Measurements from ENCODE around the gene PACRG. TPM values are rescaled to one million over a fixed set of nuclear protein-coding genes. Genes with fewer than 3 reads are reported as not detected.

Gene PACRG
- polyA plus RNA-seq, 1 of the 3 experiments (the other 2 are of a cell fraction): 0.56 TPM

- DNase-seq: no peak
- Histone ChIP-seq H3K27ac (ENCODE audit: low read depth in 2 of 2, low read length in 1 of 2) (no peak overlapping the region), H3K4me3 (ENCODE audit: low read depth in 2 of 2, low read length in 1 of 2) (no peak overlapping the region), H3K9me3 (no peaks in the 10 kb centered on the region), H3K27me3 (ENCODE audit: insufficient read depth) (no peaks in the 10 kb centered on the region), H3K4me2 (no peak overlapping the region), H3K36me3 (replicated peaks in 1 of 2; ENCODE audit: control insufficient read depth in 1 of 2, insufficient read depth in 2 of 2, low read length in 1 of 2) (no peaks in the 10 kb centered on the region), H2AFZ (ENCODE audit: low read depth) (no peak overlapping the region), H3K9me2 (no peaks in the 10 kb centered on the region), H3K9ac (no peak overlapping the region), H3K79me2 (ENCODE audit: insufficient read depth) (no peaks in the 10 kb centered on the region), H3K4me1 (ENCODE audit: control insufficient read depth in 1 of 2, insufficient read depth in 2 of 2, low read depth in 1 of 2, low read length in 1 of 2) (no peaks in the 10 kb centered on the region; a peak in 1 of 4 replicates), H4K20me1 (ENCODE audit: insufficient read depth) (no peaks in the 10 kb centered on the region), H3F3A (replicated peaks; ENCODE audit: insufficient read depth) (no peaks in the 10 kb centered on the region)
- WGBS (ENCODE audit: low lambda C conversion rate): 88% methylated on average over 13 of the region's 13 CpGs
- TF ChIP-seq ZBTB33 (IDR thresholded peaks at IDR 0.05; ENCODE audit: borderline replicate concordance, low read depth) (no peak), ELF1 (IDR thresholded peaks at IDR 0.05) (no peak), MAX (IDR thresholded peaks at IDR 0.05; ENCODE audit: low read depth) (no peak), SMC3 (IDR thresholded peaks at IDR 0.05; ENCODE audit: low read depth, low read length) (no peak), POLR2AphosphoS5 (IDR thresholded peaks at IDR 0.05; ENCODE audit: low read depth, low read length) (no peak), CTCF (IDR thresholded peaks at IDR 0.05) (no peak), TEAD4 (IDR thresholded peaks at IDR 0.05; ENCODE audit: borderline replicate concordance, insufficient read depth) (no peak), RFX5 (IDR thresholded peaks at IDR 0.05; ENCODE audit: low read length) (no peak), NFIC (IDR thresholded peaks at IDR 0.05; ENCODE audit: borderline replicate concordance) (no peak), MXI1 (IDR thresholded peaks at IDR 0.05; ENCODE audit: low read depth, low read length) (no peak), NRF1 (IDR thresholded peaks at IDR 0.05; ENCODE audit: low read depth, low read length) (no peak), EZH2phosphoT487 (IDR thresholded peaks at IDR 0.05; ENCODE audit: borderline replicate concordance, low read depth) (no peak), CHD2 (IDR thresholded peaks at IDR 0.05; ENCODE audit: low read length, partially characterized antibody) (no peak), RAD21 (IDR thresholded peaks at IDR 0.05; ENCODE audit: low read length) (no peak)
- TF ChIP-seq, protein P1, sequence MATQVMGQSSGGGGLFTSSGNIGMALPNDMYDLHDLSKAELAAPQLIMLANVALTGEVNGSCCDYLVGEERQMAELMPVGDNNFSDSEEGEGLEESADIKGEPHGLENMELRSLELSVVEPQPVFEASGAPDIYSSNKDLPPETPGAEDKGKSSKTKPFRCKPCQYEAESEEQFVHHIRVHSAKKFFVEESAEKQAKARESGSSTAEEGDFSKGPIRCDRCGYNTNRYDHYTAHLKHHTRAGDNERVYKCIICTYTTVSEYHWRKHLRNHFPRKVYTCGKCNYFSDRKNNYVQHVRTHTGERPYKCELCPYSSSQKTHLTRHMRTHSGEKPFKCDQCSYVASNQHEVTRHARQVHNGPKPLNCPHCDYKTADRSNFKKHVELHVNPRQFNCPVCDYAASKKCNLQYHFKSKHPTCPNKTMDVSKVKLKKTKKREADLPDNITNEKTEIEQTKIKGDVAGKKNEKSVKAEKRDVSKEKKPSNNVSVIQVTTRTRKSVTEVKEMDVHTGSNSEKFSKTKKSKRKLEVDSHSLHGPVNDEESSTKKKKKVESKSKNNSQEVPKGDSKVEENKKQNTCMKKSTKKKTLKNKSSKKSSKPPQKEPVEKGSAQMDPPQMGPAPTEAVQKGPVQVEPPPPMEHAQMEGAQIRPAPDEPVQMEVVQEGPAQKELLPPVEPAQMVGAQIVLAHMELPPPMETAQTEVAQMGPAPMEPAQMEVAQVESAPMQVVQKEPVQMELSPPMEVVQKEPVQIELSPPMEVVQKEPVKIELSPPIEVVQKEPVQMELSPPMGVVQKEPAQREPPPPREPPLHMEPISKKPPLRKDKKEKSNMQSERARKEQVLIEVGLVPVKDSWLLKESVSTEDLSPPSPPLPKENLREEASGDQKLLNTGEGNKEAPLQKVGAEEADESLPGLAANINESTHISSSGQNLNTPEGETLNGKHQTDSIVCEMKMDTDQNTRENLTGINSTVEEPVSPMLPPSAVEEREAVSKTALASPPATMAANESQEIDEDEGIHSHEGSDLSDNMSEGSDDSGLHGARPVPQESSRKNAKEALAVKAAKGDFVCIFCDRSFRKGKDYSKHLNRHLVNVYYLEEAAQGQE (IDR thresholded peaks at IDR 0.05; ENCODE audit: low read depth, low read length): no peak
- TF ChIP-seq, protein P2, sequence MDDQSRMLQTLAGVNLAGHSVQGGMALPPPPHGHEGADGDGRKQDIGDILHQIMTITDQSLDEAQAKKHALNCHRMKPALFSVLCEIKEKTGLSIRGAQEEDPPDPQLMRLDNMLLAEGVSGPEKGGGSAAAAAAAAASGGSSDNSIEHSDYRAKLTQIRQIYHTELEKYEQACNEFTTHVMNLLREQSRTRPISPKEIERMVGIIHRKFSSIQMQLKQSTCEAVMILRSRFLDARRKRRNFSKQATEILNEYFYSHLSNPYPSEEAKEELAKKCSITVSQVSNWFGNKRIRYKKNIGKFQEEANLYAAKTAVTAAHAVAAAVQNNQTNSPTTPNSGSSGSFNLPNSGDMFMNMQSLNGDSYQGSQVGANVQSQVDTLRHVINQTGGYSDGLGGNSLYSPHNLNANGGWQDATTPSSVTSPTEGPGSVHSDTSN (IDR thresholded peaks at IDR 0.05): no peak
- ChIA-PET CTCF (no interaction called here), POLR2A (no interaction called here)
Measured at GRCh38 chr6:163263998-163264661, 536.4 kb downstream of the PACRG start.
